ENCODE measurements around the gene S100A8.

The S100A8 gene

GRCh38 chr1:153345187-153346076 lies 45.4 kb downstream of the S100A8 start:
- no peak for DNase-seq

- no peak for DNase-seq
Observed at GRCh38 chr1:153344718-153345025, 46.2 kb downstream of the S100A8 start.

GRCh38 chr1:153343811-153344717 lies 46.8 kb downstream of the S100A8 start:
- no peak for DNase-seq

GRCh38 chr1:153343040-153343681 lies 47.7 kb downstream of the S100A8 start:
- DNase-seq = no peak

- no peak for DNase-seq
Observed at GRCh38 chr1:153342178-153342577, 48.7 kb downstream of the S100A8 start.

GRCh38 chr1:153341431-153341934 lies 49.4 kb downstream of the S100A8 start:
- no peak for DNase-seq

- DNase-seq = no peak
Observed at GRCh38 chr1:153340356-153340755, 50.5 kb downstream of the S100A8 start.
